Measurements from ENCODE around the gene MCRIP1. TPM values are rescaled to one million over a fixed set of nuclear protein-coding genes. Genes with fewer than 3 reads are reported as not detected.

The MCRIP1 gene
- total and polyA plus RNA-seq, 2 donors (not counting 1 experiment from before 2014, with no cell fraction given) = 69.7 to 84.0 TPM

- peaks cover 54% of the 10 kb centered on the region for H3K79me2 ChIP-seq (ENCODE audit: control insufficient read depth, insufficient read depth, low read length)
- DNase-seq = peak; percentile 62
- Mint-ChIP-seq H3K27me3 (no peaks in the 10 kb centered on the region), H3K4me3 (peak overlapping the region; percentile 86), H3K9me3 (ENCODE audit: insufficient read depth) (no peaks in the 10 kb centered on the region), H3K4me1 (peaks cover 33% of the 10 kb centered on the region), H3K27ac (peak overlapping the region; percentile 88)
- no peaks in the 10 kb centered on the region for H3K9me3 ChIP-seq (ENCODE audit: control extremely low read depth in 1 of 3, control insufficient read depth in 2 of 3, insufficient read depth in 1 of 3, low read length in 2 of 3)
- peak overlapping the region; percentile 90 to 91 for H3K27ac ChIP-seq (ENCODE audit: low read length in 2 of 2)
- TF ChIP-seq CTCF (IDR thresholded peaks at IDR 0.05) (peak; percentile 86), EZH2 (IDR thresholded peaks at IDR 0.05; ENCODE audit: borderline replicate concordance, insufficient read depth, low read depth, low read length, poor library complexity, severe bottlenecking) (no peak)
- peak overlapping the region; percentile 98 for H3K4me2 ChIP-seq (replicated peaks; ENCODE audit: low read depth, low read length, poor library complexity, severe bottlenecking)
- peak; percentile 18 for ATAC-seq (ENCODE audit: low read depth)
- H3K27me3 ChIP-seq (replicated peaks in 1 of 4; ENCODE audit: control extremely low read depth in 1 of 4, control insufficient read depth in 3 of 4, insufficient read depth in 4 of 4, low read length in 3 of 4) = no peaks in the 10 kb centered on the region
- peaks cover 22 to 39% of the 10 kb centered on the region in 2 donors for H3K4me1 ChIP-seq (ENCODE audit: control insufficient read depth in 2 of 2, insufficient read depth in 2 of 2, low read length in 2 of 2)
- H3K36me3 ChIP-seq (replicated peaks in 1 of 2; ENCODE audit: control extremely low read depth in 1 of 2, control insufficient read depth in 1 of 2, extremely low read depth in 1 of 2, insufficient read depth in 2 of 2, low read length in 1 of 2) = peaks cover 1 to 27% of the 10 kb centered on the region in 2 experiments
- H4K20me1 ChIP-seq (ENCODE audit: control insufficient read depth, insufficient read depth, low read length, poor library complexity, severe bottlenecking) = peaks cover 58% of the 10 kb centered on the region
- CTCF ChIA-PET = interaction anchor here (0.6 to 2.0 kb wide), 10 partner anchors 8 to 578 kb away, joined by 3 to 7 read pairs (median 3); partner anchors contain the start of genes MCRIP1 and P4HB
- POLR2A ChIA-PET = interaction anchor here (0.5 to 2.5 kb wide), 6 partner anchors 9 to 57 kb away, joined by 3 to 15 read pairs (median 5); partner anchors contain the start of genes MCRIP1 and P4HB
- WGBS (ENCODE audit: insufficient coverage) = 50% methylated on average over 48 of the region's 52 CpGs
- intact Hi-C loops (cut with micrococcal nuclease) = loop anchor here (1.0 to 10.0 kb wide), 4 partner anchors 22 to 425 kb away; partner anchors contain the start of genes ALYREF, ANAPC11, MAFG and SIRT7
- H3K4me3 ChIP-seq (ENCODE audit: control extremely low read depth in 1 of 5, extremely low read depth in 1 of 5, insufficient read depth in 1 of 5, low read depth in 2 of 5, low read length in 4 of 5) = peak overlapping the region in 4 of 5 experiments; percentile 79 to 90 (median 86)
- H2AFZ ChIP-seq (ENCODE audit: insufficient read depth, low read depth, low read length, poor library complexity, severe bottlenecking) = no peak overlapping the region
- peak overlapping the region; percentile 93 for H3K9ac ChIP-seq (ENCODE audit: low read length)
These were observed 36.4 kb upstream of the MCRIP1 start for GRCh38 chr17:81869221-81870130.

All from B cell (primary cell).